IPS-18c (cell line): ENCODE measurements around the gene KCNH2.

Experiments used
- H3K4me3 ChIP-seq: 2 replicates; pipeline ENCODE4 v1.7.0; 2013; ENCODE audit warnings: low read depth, mild to moderate bottlenecking, low read length, moderate library complexity; ENCODE audit not compliant: insufficient read depth
- H3K9me3 ChIP-seq: one replicate; pipeline ENCODE4 v1.6.1; 2013; ENCODE audit warnings: mild to moderate bottlenecking, low read length, moderate library complexity; ENCODE audit not compliant: control insufficient read depth, insufficient read depth

KCNH2 gene

DNA sequence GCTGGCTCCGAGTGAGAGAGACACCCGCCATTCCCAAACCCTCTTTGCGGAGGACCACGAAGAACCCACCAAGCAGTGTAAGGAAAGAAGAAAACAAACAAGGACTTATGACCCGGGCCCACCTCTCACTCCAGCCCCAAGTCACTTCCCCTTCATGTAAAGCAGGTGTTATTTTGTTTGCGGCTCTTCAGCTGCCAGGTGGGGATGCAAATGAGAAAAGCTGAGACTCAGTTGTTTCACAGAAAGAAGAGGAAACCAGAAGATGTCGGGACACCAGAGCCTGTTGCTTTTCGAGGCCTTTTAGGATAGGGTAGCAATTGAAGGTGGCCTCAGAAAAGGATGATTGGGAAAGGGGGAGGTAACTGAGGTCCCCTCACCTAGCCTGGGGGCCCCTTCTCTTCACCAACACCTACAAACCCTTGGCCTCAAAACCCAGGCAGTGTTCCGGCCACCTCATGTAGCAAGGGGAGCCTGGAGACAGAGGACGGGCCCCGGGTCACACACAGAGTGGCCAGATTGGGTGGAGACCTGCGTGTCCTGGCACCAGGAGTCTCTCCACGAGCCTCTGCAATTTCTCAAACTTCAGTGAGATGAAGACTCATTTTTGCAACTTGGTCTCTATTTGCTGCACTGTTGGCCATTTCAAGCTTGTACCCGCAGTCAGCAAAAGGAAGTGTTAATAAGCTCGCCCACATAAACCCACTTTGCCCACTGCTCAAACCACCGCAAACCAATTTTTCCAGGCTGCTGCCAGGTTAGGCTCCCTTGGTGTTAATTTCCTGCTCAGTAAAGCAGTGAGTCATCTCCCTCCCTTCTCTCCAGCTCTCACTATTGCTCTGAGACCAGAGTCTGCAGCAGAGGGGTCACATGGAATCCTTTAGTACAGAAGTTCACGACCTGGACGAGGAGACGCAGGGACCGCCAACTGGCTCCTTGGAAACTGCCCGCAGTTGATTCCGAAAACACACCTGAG lies 80.3 kb downstream of the KCNH2 start:
- H3K4me3 ChIP-seq, result no peak overlapping the region
- H3K9me3 ChIP-seq, result peaks cover 2% of the 10 kb centered on the region

DNA sequence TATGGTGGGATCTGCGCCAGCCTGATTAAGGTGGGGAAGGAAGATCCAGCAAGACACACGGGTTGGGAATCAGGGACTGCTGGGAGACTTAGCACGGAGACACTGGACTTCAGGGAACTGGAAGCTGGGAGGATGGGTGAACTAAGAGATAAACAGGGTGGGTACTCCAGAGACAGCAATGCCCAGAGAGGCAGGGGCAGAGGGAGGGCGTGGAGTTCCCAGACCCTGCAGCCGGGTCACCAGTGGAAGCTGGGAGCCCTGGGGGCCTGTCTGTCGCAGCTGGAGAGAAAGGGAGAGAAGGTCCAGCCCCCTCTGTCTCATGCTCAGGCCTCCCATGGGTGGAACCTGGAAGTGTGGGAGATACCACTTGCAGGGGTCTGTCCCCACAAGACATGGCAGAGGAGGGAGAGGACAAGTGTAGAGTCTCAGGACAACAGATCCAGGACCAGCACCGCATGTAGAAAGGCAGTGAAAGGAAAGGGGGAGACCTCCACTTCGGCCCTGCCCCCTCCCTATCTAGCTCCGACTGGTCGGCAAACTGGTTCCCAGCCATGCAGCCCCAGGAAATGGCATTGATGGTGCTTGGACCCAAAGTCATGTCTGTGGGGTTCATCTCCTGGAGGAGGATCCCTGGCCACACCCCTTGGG lies 81.4 kb downstream of the KCNH2 start:
- Histone ChIP-seq H3K9me3 (peaks cover 2% of the 10 kb centered on the region), H3K4me3 (no peak overlapping the region)

DNA sequence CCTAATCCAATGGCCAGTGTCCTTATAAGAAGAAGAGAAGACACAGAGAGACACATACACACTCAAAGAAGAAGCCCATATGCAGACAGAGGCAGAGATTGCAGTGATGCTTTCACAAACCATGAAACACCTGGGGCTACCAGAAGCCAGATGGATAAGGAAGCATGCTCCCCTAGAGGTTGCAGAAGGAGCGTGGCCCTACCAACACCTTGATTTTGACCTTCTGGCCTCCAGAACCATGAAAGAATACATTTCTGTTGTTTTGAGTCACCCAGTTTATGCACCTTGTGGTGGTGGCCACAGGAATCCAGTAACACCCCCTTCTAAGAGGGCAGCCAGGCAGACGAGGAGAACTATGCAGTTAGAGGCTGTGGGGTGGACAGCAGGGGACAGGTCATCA lies 82.3 kb downstream of the KCNH2 start:
- H3K9me3 ChIP-seq, result peaks cover 2% of the 10 kb centered on the region
- no peak overlapping the region for H3K4me3 ChIP-seq
